K562 (cell line): ENCODE data around the gene CPT1C. TPM values are rescaled to one million over a fixed set of nuclear protein-coding genes. Genes with fewer than 3 reads are reported as not detected.

Experiments used
- MIER1 ChIP-seq: fragments of 450-650 bp; IDR thresholded peaks from 2 replicates; pipeline ENCODE4 v1.6.1; 2016; ENCODE audit warnings: antibody characterized with exemption, mild to moderate bottlenecking, low read depth
- polyA plus RNA-seq, 8 experiments: library from polyadenylated mRNA; depleted of rRNA in 4 of 8; stranded (reverse) in 5 of 8; unstranded in 3 of 8; fragments of >200 nt; fragmentation: Nextera tagmentation in 2 of 8; fragmentation: Illumina TruSeq in 1 of 8; extraction: Ambion mirVana in 2 of 8; extraction: Trizol in 1 of 8; gene quantifications; 2 replicates each; pipeline versions ENCODE4 v1.2.1 to v1.2.3, GENCODE V29; 2011 to 2014; ENCODE audit warnings: inconsistent platforms in 1 of 8, missing spikeins in 1 of 8
- total RNA-seq, 7 experiments: library from RNA; depleted of rRNA in 6 of 7; stranded (reverse); fragments of >200 nt in 6 of 7; fragmentation: Illumina TruSeq in 2 of 7; extraction: Trizol in 2 of 7; gene quantifications; 2 replicates each; pipeline versions ENCODE4 v1.2.1 to v1.2.3, GENCODE V29; 2011 to 2021; ENCODE audit warnings: low replicate concordance in 1 of 7
- TF ChIP-seq, protein P1 (sequence below), 2 experiments: fragments of 450-650 bp; formaldehyde crosslinking in 1 of 2; IDR thresholded peaks; 2 replicates each; pipeline versions ENCODE4 v1.4.0 to v1.6.1; 2014 to 2020; ENCODE audit warnings: mild to moderate bottlenecking in 2 of 2, borderline replicate concordance in 1 of 2, low read depth in 1 of 2
- TF ChIP-seq, protein P2 (sequence below): fragments of 250-450 bp; sonication (Bioruptor Pico); IDR thresholded peaks from 2 replicates; pipeline ENCODE4 v1.9.0; 2021; ENCODE audit warnings: mild to moderate bottlenecking, inconsistent platforms

CPT1C gene
- total and polyA plus RNA-seq, 9 of the 15 experiments (the other 6 are each of a cell fraction or from before 2014, with no cell fraction given) = 1.9 to 12.3 (median 3.0) TPM

DNA sequence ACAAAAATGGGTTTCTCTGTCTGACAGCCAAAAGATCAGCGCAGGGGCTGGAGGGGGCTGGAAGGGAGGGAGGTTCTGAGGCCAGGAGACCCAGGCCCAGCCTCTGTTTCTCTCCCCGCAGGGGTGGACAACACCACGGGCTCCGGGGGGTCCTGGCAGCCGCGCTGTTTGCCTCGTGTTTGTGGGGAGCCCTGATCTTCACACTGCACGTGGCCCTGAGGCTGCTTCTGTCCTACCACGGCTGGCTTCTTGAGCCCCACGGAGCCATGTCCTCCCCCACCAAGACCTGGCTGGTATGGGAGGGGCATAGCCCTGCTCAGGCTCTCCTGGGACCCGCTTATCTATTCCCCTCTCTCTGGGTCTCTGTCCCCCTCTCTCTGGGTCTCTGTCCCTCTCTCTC lies 9.6 kb downstream of the CPT1C start (continued):
- TF ChIP-seq, protein P1, sequence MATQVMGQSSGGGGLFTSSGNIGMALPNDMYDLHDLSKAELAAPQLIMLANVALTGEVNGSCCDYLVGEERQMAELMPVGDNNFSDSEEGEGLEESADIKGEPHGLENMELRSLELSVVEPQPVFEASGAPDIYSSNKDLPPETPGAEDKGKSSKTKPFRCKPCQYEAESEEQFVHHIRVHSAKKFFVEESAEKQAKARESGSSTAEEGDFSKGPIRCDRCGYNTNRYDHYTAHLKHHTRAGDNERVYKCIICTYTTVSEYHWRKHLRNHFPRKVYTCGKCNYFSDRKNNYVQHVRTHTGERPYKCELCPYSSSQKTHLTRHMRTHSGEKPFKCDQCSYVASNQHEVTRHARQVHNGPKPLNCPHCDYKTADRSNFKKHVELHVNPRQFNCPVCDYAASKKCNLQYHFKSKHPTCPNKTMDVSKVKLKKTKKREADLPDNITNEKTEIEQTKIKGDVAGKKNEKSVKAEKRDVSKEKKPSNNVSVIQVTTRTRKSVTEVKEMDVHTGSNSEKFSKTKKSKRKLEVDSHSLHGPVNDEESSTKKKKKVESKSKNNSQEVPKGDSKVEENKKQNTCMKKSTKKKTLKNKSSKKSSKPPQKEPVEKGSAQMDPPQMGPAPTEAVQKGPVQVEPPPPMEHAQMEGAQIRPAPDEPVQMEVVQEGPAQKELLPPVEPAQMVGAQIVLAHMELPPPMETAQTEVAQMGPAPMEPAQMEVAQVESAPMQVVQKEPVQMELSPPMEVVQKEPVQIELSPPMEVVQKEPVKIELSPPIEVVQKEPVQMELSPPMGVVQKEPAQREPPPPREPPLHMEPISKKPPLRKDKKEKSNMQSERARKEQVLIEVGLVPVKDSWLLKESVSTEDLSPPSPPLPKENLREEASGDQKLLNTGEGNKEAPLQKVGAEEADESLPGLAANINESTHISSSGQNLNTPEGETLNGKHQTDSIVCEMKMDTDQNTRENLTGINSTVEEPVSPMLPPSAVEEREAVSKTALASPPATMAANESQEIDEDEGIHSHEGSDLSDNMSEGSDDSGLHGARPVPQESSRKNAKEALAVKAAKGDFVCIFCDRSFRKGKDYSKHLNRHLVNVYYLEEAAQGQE (IDR thresholded peaks at IDR 0.05; ENCODE audit: borderline replicate concordance) = no peak
- TF ChIP-seq, protein P1 (CRISPR knock-in tag; IDR thresholded peaks at IDR 0.05; ENCODE audit: low read depth) = no peak
- TF ChIP-seq MIER1 = no peak
- TF ChIP-seq, protein P2, sequence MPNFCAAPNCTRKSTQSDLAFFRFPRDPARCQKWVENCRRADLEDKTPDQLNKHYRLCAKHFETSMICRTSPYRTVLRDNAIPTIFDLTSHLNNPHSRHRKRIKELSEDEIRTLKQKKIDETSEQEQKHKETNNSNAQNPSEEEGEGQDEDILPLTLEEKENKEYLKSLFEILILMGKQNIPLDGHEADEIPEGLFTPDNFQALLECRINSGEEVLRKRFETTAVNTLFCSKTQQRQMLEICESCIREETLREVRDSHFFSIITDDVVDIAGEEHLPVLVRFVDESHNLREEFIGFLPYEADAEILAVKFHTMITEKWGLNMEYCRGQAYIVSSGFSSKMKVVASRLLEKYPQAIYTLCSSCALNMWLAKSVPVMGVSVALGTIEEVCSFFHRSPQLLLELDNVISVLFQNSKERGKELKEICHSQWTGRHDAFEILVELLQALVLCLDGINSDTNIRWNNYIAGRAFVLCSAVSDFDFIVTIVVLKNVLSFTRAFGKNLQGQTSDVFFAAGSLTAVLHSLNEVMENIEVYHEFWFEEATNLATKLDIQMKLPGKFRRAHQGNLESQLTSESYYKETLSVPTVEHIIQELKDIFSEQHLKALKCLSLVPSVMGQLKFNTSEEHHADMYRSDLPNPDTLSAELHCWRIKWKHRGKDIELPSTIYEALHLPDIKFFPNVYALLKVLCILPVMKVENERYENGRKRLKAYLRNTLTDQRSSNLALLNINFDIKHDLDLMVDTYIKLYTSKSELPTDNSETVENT (CRISPR knock-in tag) = no peak
